ENCODE data around the gene GPC6.

GPC6 gene

GRCh38 chr13:93889430-93889951 lies 662.9 kb downstream of the GPC6 start:
- no peak for DNase-seq (ENCODE audit: low spot score)
- FAIRE-seq: no peak

- DNase-seq (ENCODE audit: low spot score) (no peak), FAIRE-seq (no peak)
Measured at GRCh38 chr13:93899981-93900380, 673.4 kb downstream of the GPC6 start.

- no peak for FAIRE-seq
- DNase-seq (ENCODE audit: low spot score): no peak
Measured at GRCh38 chr13:93900731-93901130, 674.1 kb downstream of the GPC6 start.

- no peak for DNase-seq (ENCODE audit: low spot score)
- no peak for FAIRE-seq
Measured at GRCh38 chr13:93903909-93904308, 677.3 kb downstream of the GPC6 start.

GRCh38 chr13:93915269-93915809 lies 688.7 kb downstream of the GPC6 start:
- FAIRE-seq (no peak), DNase-seq (ENCODE audit: low spot score) (no peak)

GRCh38 chr13:93922063-93922855 lies 695.7 kb downstream of the GPC6 start:
- no peak for DNase-seq (ENCODE audit: low spot score)
- FAIRE-seq: no peak

- DNase-seq (ENCODE audit: low spot score) (no peak), FAIRE-seq (no peak)
Measured at GRCh38 chr13:93925990-93926389, 699.4 kb downstream of the GPC6 start.

GRCh38 chr13:93926425-93926824 lies 699.8 kb downstream of the GPC6 start:
- DNase-seq (ENCODE audit: low spot score) (no peak), FAIRE-seq (no peak)

GRCh38 chr13:93927431-93927830 lies 700.8 kb downstream of the GPC6 start:
- no peak for FAIRE-seq
- no peak for DNase-seq (ENCODE audit: low spot score)

GRCh38 chr13:93932901-93933300 lies 706.3 kb downstream of the GPC6 start:
- DNase-seq (ENCODE audit: low spot score): no peak
- no peak for FAIRE-seq

- no peak for FAIRE-seq
- no peak for DNase-seq (ENCODE audit: low spot score)
Measured at GRCh38 chr13:93936901-93937300, 710.3 kb downstream of the GPC6 start.

GRCh38 chr13:93941444-93941843 lies 714.8 kb downstream of the GPC6 start:
- no peak for FAIRE-seq
- DNase-seq (ENCODE audit: low spot score): no peak

- no peak for FAIRE-seq
- DNase-seq (ENCODE audit: low spot score): no peak
Measured at GRCh38 chr13:93942016-93942415, 715.4 kb downstream of the GPC6 start.

GRCh38 chr13:93945621-93946020 lies 719.0 kb downstream of the GPC6 start:
- DNase-seq (ENCODE audit: low spot score) (no peak), FAIRE-seq (no peak)

- no peak for FAIRE-seq
Measured at GRCh38 chr13:93946994-93947393, 720.4 kb downstream of the GPC6 start.

GRCh38 chr13:93947651-93948050 lies 721.0 kb downstream of the GPC6 start:
- FAIRE-seq: no peak
- no peak for DNase-seq (ENCODE audit: low spot score)

More at GRCh38 chr13:93946994-93947393, 720.4 kb downstream of the GPC6 start:
- no peak for DNase-seq (ENCODE audit: low spot score)

- FAIRE-seq (no peak), DNase-seq (ENCODE audit: low spot score) (no peak)
Measured at GRCh38 chr13:93948162-93948922, 721.7 kb downstream of the GPC6 start.

GRCh38 chr13:93951108-93951507 lies 724.5 kb downstream of the GPC6 start:
- FAIRE-seq: no peak

GRCh38 chr13:93951951-93952350 lies 725.3 kb downstream of the GPC6 start:
- DNase-seq (ENCODE audit: low spot score) (no peak), FAIRE-seq (no peak)

More at GRCh38 chr13:93951108-93951507, 724.5 kb downstream of the GPC6 start:
- no peak for DNase-seq (ENCODE audit: low spot score)

GRCh38 chr13:93953841-93954240 lies 727.2 kb downstream of the GPC6 start:
- no peak for DNase-seq (ENCODE audit: low spot score)
- FAIRE-seq: no peak

- FAIRE-seq: no peak
- DNase-seq (ENCODE audit: low spot score): no peak
Measured at GRCh38 chr13:93955904-93956303, 729.3 kb downstream of the GPC6 start.

- FAIRE-seq: no peak
- no peak for DNase-seq (ENCODE audit: low spot score)
Measured at GRCh38 chr13:93956426-93956825, 729.8 kb downstream of the GPC6 start.

Data from RCC 7860 (cell line).